Measurements from ENCODE around the gene C19orf47.

The C19orf47 gene

GRCh38 chr19:40379446-40380198, 31.4 kb upstream of the C19orf47 start:
- no peaks in the 10 kb centered on the region for H3K27me3 ChIP-seq
- peaks cover 29% of the 10 kb centered on the region for H3K36me3 ChIP-seq
- no peaks in the 10 kb centered on the region for H3K9me3 ChIP-seq
- no peak overlapping the region for H3K27ac ChIP-seq
- H3K4me3 ChIP-seq (ENCODE audit: low read depth in 1 of 2, low read length in 1 of 2) = no peak overlapping the region
- no peak for TF ChIP-seq CTCF (IDR thresholded peaks at IDR 0.05)
- no peaks in the 10 kb centered on the region for H3K4me1 ChIP-seq (ENCODE audit: control insufficient read depth in 1 of 2, insufficient read depth in 1 of 2, low read depth in 1 of 2, low read length in 1 of 2)

GRCh38 chr19:40378509-40378908, 30.3 kb upstream of the C19orf47 start:
- H3K4me1 ChIP-seq (ENCODE audit: control insufficient read depth in 1 of 2, insufficient read depth in 1 of 2, low read depth in 1 of 2, low read length in 1 of 2) = no peaks in the 10 kb centered on the region
- H3K27me3 ChIP-seq = no peaks in the 10 kb centered on the region
- H3K27ac ChIP-seq = no peak overlapping the region
- peaks cover 37% of the 10 kb centered on the region for H3K36me3 ChIP-seq
- no peaks in the 10 kb centered on the region for H3K9me3 ChIP-seq
- H3K4me3 ChIP-seq (ENCODE audit: low read depth in 1 of 2, low read length in 1 of 2) = no peak overlapping the region
- no peak for TF ChIP-seq CTCF (IDR thresholded peaks at IDR 0.05)

GRCh38 chr19:40377876-40378385, 29.7 kb upstream of the C19orf47 start:
- no peak for TF ChIP-seq CTCF (IDR thresholded peaks at IDR 0.05)
- H3K27ac ChIP-seq = no peak overlapping the region
- H3K36me3 ChIP-seq = peaks cover 37% of the 10 kb centered on the region

GRCh38 chr19:40376286-40376862, 28.2 kb upstream of the C19orf47 start:
- no peak overlapping the region for H3K27ac ChIP-seq
- H3K27me3 ChIP-seq = no peaks in the 10 kb centered on the region
- no peak overlapping the region for H3K4me3 ChIP-seq (ENCODE audit: low read depth in 1 of 2, low read length in 1 of 2)
- no peak for TF ChIP-seq CTCF (IDR thresholded peaks at IDR 0.05)
- no peaks in the 10 kb centered on the region for H3K4me1 ChIP-seq (ENCODE audit: control insufficient read depth in 1 of 2, insufficient read depth in 1 of 2, low read depth in 1 of 2, low read length in 1 of 2)
- H3K9me3 ChIP-seq = no peaks in the 10 kb centered on the region
- H3K36me3 ChIP-seq = peaks cover 46% of the 10 kb centered on the region

More at GRCh38 chr19:40377876-40378385, 29.7 kb upstream of the C19orf47 start:
- no peaks in the 10 kb centered on the region for H3K9me3 ChIP-seq
- H3K4me1 ChIP-seq (ENCODE audit: control insufficient read depth in 1 of 2, insufficient read depth in 1 of 2, low read depth in 1 of 2, low read length in 1 of 2) = no peaks in the 10 kb centered on the region
- no peak overlapping the region for H3K4me3 ChIP-seq (ENCODE audit: low read depth in 1 of 2, low read length in 1 of 2)
- no peaks in the 10 kb centered on the region for H3K27me3 ChIP-seq

GRCh38 chr19:40374084-40374483, 25.9 kb upstream of the C19orf47 start:
- peaks cover 54% of the 10 kb centered on the region for H3K36me3 ChIP-seq
- no peak for TF ChIP-seq CTCF (IDR thresholded peaks at IDR 0.05)
- no peaks in the 10 kb centered on the region for H3K9me3 ChIP-seq

More at GRCh38 chr19:40374084-40374483, 25.9 kb upstream of the C19orf47 start:
- no peaks in the 10 kb centered on the region for H3K27me3 ChIP-seq
- H3K27ac ChIP-seq = no peak overlapping the region
- H3K4me3 ChIP-seq (ENCODE audit: low read depth in 1 of 2, low read length in 1 of 2) = no peak overlapping the region
- peaks cover 3% of the 10 kb centered on the region in 2 experiments for H3K4me1 ChIP-seq (ENCODE audit: control insufficient read depth in 1 of 2, insufficient read depth in 1 of 2, low read depth in 1 of 2, low read length in 1 of 2)

Measured in neutrophil (primary cell).